ENCODE measurements around the gene THY1.

Gene THY1

GRCh38 chr11:119427279-119427678 lies 4.3 kb upstream of the THY1 start:
- H3K36me3 ChIP-seq (ENCODE audit: insufficient read depth, low read length): no peaks in the 10 kb centered on the region
- no peak overlapping the region for H2AFZ ChIP-seq (ENCODE audit: low read length, unreplicated experiment)
- H3K4me1 ChIP-seq (ENCODE audit: control insufficient read depth, insufficient read depth, low read length, unreplicated experiment): peaks cover 12% of the 10 kb centered on the region
- H3K4me3 ChIP-seq (ENCODE audit: low read depth, low read length): no peak overlapping the region
- H3K27me3 ChIP-seq (ENCODE audit: insufficient read depth, low read length): no peaks in the 10 kb centered on the region
- H3K27ac ChIP-seq (ENCODE audit: low read depth, low read length): no peak overlapping the region
- H3K79me2 ChIP-seq (ENCODE audit: control insufficient read depth, insufficient read depth, low read length, unreplicated experiment): peaks cover 6% of the 10 kb centered on the region

DNA sequence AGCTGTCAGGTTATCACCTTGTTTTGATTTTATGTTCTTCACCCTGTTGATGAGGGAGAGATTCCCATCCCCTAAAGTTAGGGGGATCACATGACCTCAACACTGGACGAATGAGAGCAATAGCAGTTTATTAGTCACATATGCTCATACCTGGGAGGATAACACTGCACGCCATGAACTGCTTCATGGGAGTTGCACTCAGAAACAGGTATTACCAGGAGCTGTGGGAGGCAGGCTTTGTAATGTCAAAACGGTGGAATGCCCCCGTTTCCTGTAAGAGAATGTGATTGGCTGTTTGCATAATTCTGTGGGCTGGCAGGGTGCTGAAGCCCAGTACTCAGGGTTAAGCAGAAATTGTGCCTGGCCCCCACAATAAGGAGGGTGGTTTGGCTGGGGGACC lies 3.2 kb upstream of the THY1 start:
- Histone ChIP-seq H3K79me2 (ENCODE audit: control insufficient read depth, insufficient read depth, low read length, unreplicated experiment) (peaks cover 18% of the 10 kb centered on the region), H2AFZ (ENCODE audit: low read length, unreplicated experiment) (no peak overlapping the region), H3K27me3 (ENCODE audit: insufficient read depth, low read length) (no peaks in the 10 kb centered on the region), H3K4me1 (ENCODE audit: control insufficient read depth, insufficient read depth, low read length, unreplicated experiment) (peaks cover 6% of the 10 kb centered on the region), H3K4me3 (ENCODE audit: low read depth, low read length) (no peak overlapping the region), H3K36me3 (ENCODE audit: insufficient read depth, low read length) (no peaks in the 10 kb centered on the region), H3K27ac (ENCODE audit: low read depth, low read length) (no peak overlapping the region)

DNA sequence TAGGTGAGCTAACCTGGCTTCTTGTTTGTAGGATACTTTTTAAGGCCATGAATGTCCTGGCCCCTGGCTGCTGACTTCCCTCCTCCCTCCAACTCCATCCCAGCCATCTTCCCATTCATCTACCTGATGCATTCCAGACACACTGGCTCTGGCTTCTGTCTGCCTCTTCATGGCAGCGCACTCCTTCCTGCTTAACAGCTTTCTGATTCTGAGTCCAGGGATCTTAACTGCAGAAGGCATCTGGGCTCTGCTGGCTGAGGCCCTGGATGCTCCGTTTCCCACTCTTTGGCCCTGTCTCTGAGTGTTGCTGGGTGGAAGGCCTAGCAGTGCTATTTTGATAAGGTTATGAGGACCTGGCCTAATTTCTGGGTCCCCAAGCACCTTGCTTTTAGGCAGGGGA lies 1.8 kb upstream of the THY1 start:
- Histone ChIP-seq H3K27ac (ENCODE audit: low read depth, low read length) (no peak overlapping the region), H3K4me1 (ENCODE audit: control insufficient read depth, insufficient read depth, low read length, unreplicated experiment) (peaks cover 11% of the 10 kb centered on the region), H3K79me2 (ENCODE audit: control insufficient read depth, insufficient read depth, low read length, unreplicated experiment) (peaks cover 31% of the 10 kb centered on the region), H3K27me3 (ENCODE audit: insufficient read depth, low read length) (no peaks in the 10 kb centered on the region), H3K4me3 (ENCODE audit: low read depth, low read length) (no peak overlapping the region), H2AFZ (ENCODE audit: low read length, unreplicated experiment) (no peak overlapping the region), H3K36me3 (ENCODE audit: insufficient read depth, low read length) (no peaks in the 10 kb centered on the region)

DNA sequence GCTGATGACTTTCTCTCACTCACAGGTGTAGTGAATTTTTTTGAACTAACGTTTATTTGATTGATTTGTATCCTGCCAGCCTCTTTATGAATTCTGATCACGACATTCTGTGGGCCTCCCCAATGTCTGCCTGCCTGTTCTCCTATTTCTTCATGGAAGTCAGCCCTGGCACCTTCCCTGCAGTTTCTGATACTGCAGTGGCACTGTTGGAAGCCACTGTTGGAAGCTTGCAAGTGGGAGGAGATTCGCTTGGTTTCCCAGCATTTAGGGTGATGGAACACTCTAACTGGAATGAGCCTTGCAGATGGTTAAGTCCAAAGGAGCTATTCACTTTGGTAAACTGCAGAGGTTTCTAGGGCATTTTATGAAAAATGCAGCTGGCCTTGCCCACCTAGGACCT lies 1.3 kb upstream of the THY1 start:
- Histone ChIP-seq H3K27ac (ENCODE audit: low read depth, low read length) (no peak overlapping the region), H3K27me3 (ENCODE audit: insufficient read depth, low read length) (no peaks in the 10 kb centered on the region), H3K79me2 (ENCODE audit: control insufficient read depth, insufficient read depth, low read length, unreplicated experiment) (peaks cover 32% of the 10 kb centered on the region), H3K4me1 (ENCODE audit: control insufficient read depth, insufficient read depth, low read length, unreplicated experiment) (peaks cover 11% of the 10 kb centered on the region), H3K36me3 (ENCODE audit: insufficient read depth, low read length) (no peaks in the 10 kb centered on the region), H3K4me3 (ENCODE audit: low read depth, low read length) (no peak overlapping the region), H2AFZ (ENCODE audit: low read length, unreplicated experiment) (no peak overlapping the region)

- Histone ChIP-seq H3K79me2 (ENCODE audit: control insufficient read depth, insufficient read depth, low read length, unreplicated experiment) (peaks cover 37% of the 10 kb centered on the region), H3K4me1 (ENCODE audit: control insufficient read depth, insufficient read depth, low read length, unreplicated experiment) (peaks cover 12% of the 10 kb centered on the region), H3K4me3 (ENCODE audit: low read depth, low read length) (peak overlapping the region; percentile 96), H3K36me3 (ENCODE audit: insufficient read depth, low read length) (no peaks in the 10 kb centered on the region), H2AFZ (ENCODE audit: low read length, unreplicated experiment) (peak overlapping the region; percentile 57), H3K27me3 (ENCODE audit: insufficient read depth, low read length) (no peaks in the 10 kb centered on the region), H3K27ac (ENCODE audit: low read depth, low read length) (no peak overlapping the region)
Measured at GRCh38 chr11:119423509-119424254, 710 bp upstream of the THY1 start.

GRCh38 chr11:119421941-119422808 lies 797 bp downstream of the THY1 start:
- Histone ChIP-seq H3K4me1 (ENCODE audit: control insufficient read depth, insufficient read depth, low read length, unreplicated experiment) (peaks cover 28% of the 10 kb centered on the region), H3K4me3 (ENCODE audit: low read depth, low read length) (peak overlapping the region; percentile 96), H3K79me2 (ENCODE audit: control insufficient read depth, insufficient read depth, low read length, unreplicated experiment) (peaks cover 40% of the 10 kb centered on the region), H3K27me3 (ENCODE audit: insufficient read depth, low read length) (no peaks in the 10 kb centered on the region), H3K27ac (ENCODE audit: low read depth, low read length) (peak overlapping the region; percentile 8; the same call in 1 of the 2 replicates), H3K36me3 (ENCODE audit: insufficient read depth, low read length) (no peaks in the 10 kb centered on the region), H2AFZ (ENCODE audit: low read length, unreplicated experiment) (peak overlapping the region; percentile 57)

DNA sequence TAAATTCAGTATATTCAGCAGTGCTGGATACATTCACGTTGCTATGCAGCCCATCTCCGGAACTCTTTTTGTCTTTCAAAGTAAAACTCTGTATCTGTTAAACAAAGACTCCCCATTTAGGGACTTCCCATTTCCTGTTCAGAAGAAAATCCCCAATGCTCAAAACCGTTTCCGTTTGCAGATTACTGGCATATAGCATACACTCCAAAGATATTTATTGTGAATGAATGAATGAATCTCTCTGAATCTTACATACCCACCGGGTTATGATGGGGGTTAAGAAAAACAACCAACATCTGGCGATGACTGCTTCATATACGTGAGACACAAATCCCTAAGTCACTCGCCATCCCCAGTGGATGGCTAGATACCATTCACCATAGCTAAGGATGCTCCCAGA lies 1.6 kb downstream of the THY1 start:
- Histone ChIP-seq H3K36me3 (ENCODE audit: insufficient read depth, low read length) (no peaks in the 10 kb centered on the region), H3K27me3 (ENCODE audit: insufficient read depth, low read length) (no peaks in the 10 kb centered on the region), H3K27ac (ENCODE audit: low read depth, low read length) (no peak overlapping the region), H3K4me1 (ENCODE audit: control insufficient read depth, insufficient read depth, low read length, unreplicated experiment) (peaks cover 34% of the 10 kb centered on the region), H3K79me2 (ENCODE audit: control insufficient read depth, insufficient read depth, low read length, unreplicated experiment) (peaks cover 40% of the 10 kb centered on the region), H2AFZ (ENCODE audit: low read length, unreplicated experiment) (no peak overlapping the region), H3K4me3 (ENCODE audit: low read depth, low read length) (peak overlapping the region; percentile 96)

GRCh38 chr11:119420631-119421030 lies 2.3 kb downstream of the THY1 start:
- no peaks in the 10 kb centered on the region for H3K27me3 ChIP-seq (ENCODE audit: insufficient read depth, low read length)
- peaks cover 40% of the 10 kb centered on the region for H3K79me2 ChIP-seq (ENCODE audit: control insufficient read depth, insufficient read depth, low read length, unreplicated experiment)
- H3K27ac ChIP-seq (ENCODE audit: low read depth, low read length): no peak overlapping the region
- peak overlapping the region; percentile 96 for H3K4me3 ChIP-seq (ENCODE audit: low read depth, low read length)
- no peaks in the 10 kb centered on the region for H3K36me3 ChIP-seq (ENCODE audit: insufficient read depth, low read length)
- no peak overlapping the region for H2AFZ ChIP-seq (ENCODE audit: low read length, unreplicated experiment)
- H3K4me1 ChIP-seq (ENCODE audit: control insufficient read depth, insufficient read depth, low read length, unreplicated experiment): peaks cover 34% of the 10 kb centered on the region

GRCh38 chr11:119419834-119420492 lies 3.0 kb downstream of the THY1 start:
- no peak overlapping the region for H3K4me3 ChIP-seq (ENCODE audit: low read depth, low read length)

GRCh38 chr11:119419246-119419645 lies 3.7 kb downstream of the THY1 start:
- H3K4me3 ChIP-seq (ENCODE audit: low read depth, low read length): no peak overlapping the region
- peaks cover 34% of the 10 kb centered on the region for H3K4me1 ChIP-seq (ENCODE audit: control insufficient read depth, insufficient read depth, low read length, unreplicated experiment)
- H3K27me3 ChIP-seq (ENCODE audit: insufficient read depth, low read length): no peaks in the 10 kb centered on the region
- H2AFZ ChIP-seq (ENCODE audit: low read length, unreplicated experiment): no peak overlapping the region
- no peak overlapping the region for H3K27ac ChIP-seq (ENCODE audit: low read depth, low read length)
- H3K79me2 ChIP-seq (ENCODE audit: control insufficient read depth, insufficient read depth, low read length, unreplicated experiment): peaks cover 40% of the 10 kb centered on the region
- no peaks in the 10 kb centered on the region for H3K36me3 ChIP-seq (ENCODE audit: insufficient read depth, low read length)

More at GRCh38 chr11:119419834-119420492, 3.0 kb downstream of the THY1 start:
- Histone ChIP-seq H3K27ac (ENCODE audit: low read depth, low read length) (no peak overlapping the region), H3K4me1 (ENCODE audit: control insufficient read depth, insufficient read depth, low read length, unreplicated experiment) (peaks cover 34% of the 10 kb centered on the region), H3K36me3 (ENCODE audit: insufficient read depth, low read length) (no peaks in the 10 kb centered on the region), H3K79me2 (ENCODE audit: control insufficient read depth, insufficient read depth, low read length, unreplicated experiment) (peaks cover 40% of the 10 kb centered on the region), H3K27me3 (ENCODE audit: insufficient read depth, low read length) (no peaks in the 10 kb centered on the region), H2AFZ (ENCODE audit: low read length, unreplicated experiment) (no peak overlapping the region)

Measured in ACC112 (cell line).